ENCODE results near the gene KCTD21.
"Not testable (repeated sequence)": the region's sequence is repeated elsewhere in the genome, so short reads cannot be mapped to it uniquely, and the experiment has no call there.

KCTD21 gene

GRCh38 chr11:78190871-78191538, 2.6 kb upstream of the KCTD21 start:
- H3K36me3 ChIP-seq (ENCODE audit: insufficient read depth, low read length) = no peaks in the 10 kb centered on the region
- H2AFZ ChIP-seq (ENCODE audit: low read depth, low read length) = no peak overlapping the region
- peaks cover 32% of the 10 kb centered on the region for H3K4me1 ChIP-seq (ENCODE audit: insufficient read depth, low read length)
- H3K9me3 ChIP-seq (ENCODE audit: low read length) = no peaks in the 10 kb centered on the region
- H3K4me3 ChIP-seq (ENCODE audit: low read length) = no peak overlapping the region
- H3K27me3 ChIP-seq (ENCODE audit: insufficient read depth, low read length) = no peaks in the 10 kb centered on the region

GRCh38 chr11:78190374-78190773, 1.9 kb upstream of the KCTD21 start:
- no peaks in the 10 kb centered on the region for H3K36me3 ChIP-seq (ENCODE audit: insufficient read depth, low read length)
- H3K27me3 ChIP-seq (ENCODE audit: insufficient read depth, low read length) = no peaks in the 10 kb centered on the region
- H3K4me1 ChIP-seq (ENCODE audit: insufficient read depth, low read length) = peaks cover 32% of the 10 kb centered on the region
- no peak overlapping the region for H3K4me3 ChIP-seq (ENCODE audit: low read length)
- no peak overlapping the region for H2AFZ ChIP-seq (ENCODE audit: low read depth, low read length)
- no peaks in the 10 kb centered on the region for H3K9me3 ChIP-seq (ENCODE audit: low read length)

- Histone ChIP-seq H3K4me3 (ENCODE audit: low read length) (peak overlapping the region; percentile 88), H2AFZ (ENCODE audit: low read depth, low read length) (no peak overlapping the region), H3K9me3 (ENCODE audit: low read length) (no peaks in the 10 kb centered on the region), H3K27me3 (ENCODE audit: insufficient read depth, low read length) (no peaks in the 10 kb centered on the region), H3K4me1 (ENCODE audit: insufficient read depth, low read length) (peaks cover 30% of the 10 kb centered on the region), H3K36me3 (ENCODE audit: insufficient read depth, low read length) (no peaks in the 10 kb centered on the region)
Observed at GRCh38 chr11:78189851-78190250, 1.4 kb upstream of the KCTD21 start.

DNA sequence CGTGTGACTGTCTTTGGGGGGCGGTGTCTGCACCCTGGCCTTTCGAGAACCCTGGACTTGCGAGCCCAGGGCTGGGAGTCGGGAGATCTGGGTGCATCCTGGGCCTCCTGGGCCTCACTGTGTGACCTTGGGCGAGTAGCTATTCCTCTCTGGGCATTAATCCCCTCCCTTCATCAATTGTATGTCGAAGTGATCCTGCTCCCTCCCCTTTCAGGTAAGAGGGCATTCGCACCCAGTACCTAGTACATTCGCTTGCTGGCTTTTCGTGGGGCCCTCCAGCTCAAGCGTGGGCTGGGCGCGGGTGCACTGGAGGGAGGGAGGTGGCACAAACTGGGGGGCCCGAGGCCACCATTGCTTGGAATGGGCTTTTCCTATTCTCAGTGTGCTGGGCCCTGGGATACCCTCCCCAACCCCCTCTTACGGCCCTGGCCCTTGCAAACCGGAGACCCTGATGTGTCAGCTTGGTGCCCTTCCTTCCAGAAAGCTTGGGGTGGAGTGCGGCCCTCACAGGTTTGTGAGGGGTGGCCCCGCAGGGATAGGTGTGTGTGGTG, 823 bp upstream of the KCTD21 start:
- H3K36me3 ChIP-seq (ENCODE audit: insufficient read depth, low read length) = no peaks in the 10 kb centered on the region
- no peaks in the 10 kb centered on the region for H3K27me3 ChIP-seq (ENCODE audit: insufficient read depth, low read length)
- H3K9me3 ChIP-seq (ENCODE audit: low read length) = no peaks in the 10 kb centered on the region
- H3K4me3 ChIP-seq (ENCODE audit: low read length) = peak overlapping the region; percentile 88
- H3K4me1 ChIP-seq (ENCODE audit: insufficient read depth, low read length) = peaks cover 30% of the 10 kb centered on the region
- peak overlapping the region; percentile 82 for H2AFZ ChIP-seq (ENCODE audit: low read depth, low read length)

DNA sequence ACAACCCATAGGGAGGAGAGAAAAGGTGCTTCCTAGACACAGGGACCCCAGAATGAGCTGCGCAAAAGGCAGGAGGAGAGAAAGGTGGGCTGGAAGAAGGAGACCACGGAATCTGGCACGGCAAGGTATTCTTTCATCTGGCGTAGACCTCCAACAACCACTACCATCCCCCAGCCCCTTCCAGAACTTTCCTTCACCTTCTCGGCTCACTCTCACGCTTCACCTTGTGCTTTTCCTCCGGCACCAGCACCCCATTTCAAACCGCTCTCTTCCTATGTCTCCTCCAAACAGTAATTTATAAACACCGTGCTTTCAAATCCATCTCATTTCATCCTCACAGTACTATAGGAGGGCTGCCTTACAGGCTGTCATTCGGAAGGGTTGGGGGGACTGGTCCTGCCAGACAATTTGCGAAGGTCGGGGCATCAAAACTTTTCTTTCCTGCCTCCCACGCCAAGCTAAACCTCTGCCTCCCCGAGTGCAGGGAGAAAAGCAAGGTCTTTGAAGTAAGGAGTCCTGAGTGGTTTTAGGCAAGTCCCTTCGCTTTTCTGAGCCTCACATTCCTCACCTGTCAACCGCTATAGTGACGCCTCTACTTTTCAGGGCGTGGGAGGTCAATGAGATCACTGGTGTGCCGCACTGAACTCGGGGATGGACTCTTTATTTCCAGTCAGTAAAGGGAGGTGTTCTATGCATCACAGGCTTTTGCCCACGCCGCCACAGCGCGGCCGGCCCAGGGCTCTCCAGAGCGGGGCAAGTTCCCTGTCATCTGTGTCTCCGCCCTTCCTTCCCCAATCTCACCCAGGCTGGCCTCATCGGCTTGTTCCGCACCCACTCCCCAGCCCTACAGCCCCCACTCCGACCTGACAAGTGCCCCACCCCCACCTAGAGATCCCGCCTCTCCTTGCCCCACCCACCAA, 800 bp downstream of the KCTD21 start:
- H3K4me3 ChIP-seq (ENCODE audit: low read length) = peak overlapping the region; percentile 88
- H2AFZ ChIP-seq (ENCODE audit: low read depth, low read length) = peak overlapping the region; percentile 82
- no peaks in the 10 kb centered on the region for H3K27me3 ChIP-seq (ENCODE audit: insufficient read depth, low read length)
- no peaks in the 10 kb centered on the region for H3K9me3 ChIP-seq (ENCODE audit: low read length)
- peaks cover 30% of the 10 kb centered on the region for H3K4me1 ChIP-seq (ENCODE audit: insufficient read depth, low read length)
- no peaks in the 10 kb centered on the region for H3K36me3 ChIP-seq (ENCODE audit: insufficient read depth, low read length)

- Histone ChIP-seq H3K4me3 (ENCODE audit: low read length) (no peak overlapping the region), H2AFZ (ENCODE audit: low read depth, low read length) (no peak overlapping the region), H3K36me3 (ENCODE audit: insufficient read depth, low read length) (no peaks in the 10 kb centered on the region), H3K27me3 (ENCODE audit: insufficient read depth, low read length) (no peaks in the 10 kb centered on the region), H3K9me3 (ENCODE audit: low read length) (no peaks in the 10 kb centered on the region), H3K4me1 (ENCODE audit: insufficient read depth, low read length) (no peaks in the 10 kb centered on the region)
Observed at GRCh38 chr11:78181185-78181584, 7.2 kb downstream of the KCTD21 start.

DNA sequence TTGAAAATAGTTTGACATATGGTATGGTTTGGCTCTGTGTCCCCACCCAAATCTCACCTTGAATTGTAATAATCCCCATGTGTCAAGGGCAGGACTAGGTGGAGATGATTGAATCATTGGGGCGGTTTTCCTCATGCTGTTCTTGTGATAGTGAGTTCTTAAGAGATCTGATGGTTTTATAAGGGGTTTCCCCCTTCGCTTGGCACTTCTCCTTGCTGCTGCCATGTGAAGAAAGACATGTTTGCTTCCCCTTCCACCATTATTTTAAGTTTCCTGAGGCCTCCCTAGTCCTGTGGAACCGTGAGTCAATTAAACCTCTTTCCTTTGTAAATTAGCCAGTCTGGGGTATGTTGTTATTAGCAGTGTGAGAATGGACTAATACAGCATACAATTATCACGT, 7.7 kb downstream of the KCTD21 start:
- Histone ChIP-seq H3K4me3 (ENCODE audit: low read length) (no peak overlapping the region), H3K4me1 (ENCODE audit: insufficient read depth, low read length) (no peaks in the 10 kb centered on the region), H3K27me3 (ENCODE audit: insufficient read depth, low read length) (no peaks in the 10 kb centered on the region), H3K36me3 (ENCODE audit: insufficient read depth, low read length) (no peaks in the 10 kb centered on the region), H2AFZ (ENCODE audit: low read depth, low read length) (no peak overlapping the region), H3K9me3 (ENCODE audit: low read length) (no peaks in the 10 kb centered on the region)

DNA sequence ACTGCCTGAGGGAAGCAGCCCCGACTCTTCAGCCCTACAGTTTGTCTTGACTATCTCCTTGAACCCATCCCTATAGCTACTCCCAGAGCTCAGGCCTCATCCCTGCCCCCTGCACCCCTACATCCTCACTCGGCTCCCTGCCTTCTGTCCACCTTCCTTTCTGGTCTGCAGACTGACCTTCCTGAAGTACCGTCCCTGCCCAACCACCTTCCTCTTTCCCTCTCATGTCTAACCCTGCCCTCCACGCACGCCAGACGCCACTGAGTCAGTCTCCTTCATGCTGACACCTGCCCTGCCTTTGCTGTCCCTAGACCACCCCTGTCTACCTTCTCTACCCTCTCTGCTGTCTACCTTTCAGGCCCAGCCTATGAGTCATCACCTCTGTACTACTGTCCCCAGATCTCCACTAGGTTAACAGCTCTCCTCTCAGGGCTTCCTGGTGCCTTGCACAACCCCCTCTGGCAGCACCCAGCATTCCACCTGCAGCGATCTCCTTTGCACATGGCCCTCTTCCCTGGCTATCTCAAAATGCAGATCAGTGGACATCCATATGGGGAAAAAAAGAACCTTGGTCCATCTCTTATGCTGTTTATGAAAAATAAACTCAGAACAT, 8.9 kb downstream of the KCTD21 start:
- Histone ChIP-seq H3K4me1 (ENCODE audit: insufficient read depth, low read length) (no peaks in the 10 kb centered on the region), H3K27me3 (ENCODE audit: insufficient read depth, low read length) (no peaks in the 10 kb centered on the region), H3K9me3 (ENCODE audit: low read length) (no peaks in the 10 kb centered on the region), H3K36me3 (ENCODE audit: insufficient read depth, low read length) (no peaks in the 10 kb centered on the region), H3K4me3 (ENCODE audit: low read length) (no peak overlapping the region), H2AFZ (ENCODE audit: low read depth, low read length) (no peak overlapping the region)

DNA sequence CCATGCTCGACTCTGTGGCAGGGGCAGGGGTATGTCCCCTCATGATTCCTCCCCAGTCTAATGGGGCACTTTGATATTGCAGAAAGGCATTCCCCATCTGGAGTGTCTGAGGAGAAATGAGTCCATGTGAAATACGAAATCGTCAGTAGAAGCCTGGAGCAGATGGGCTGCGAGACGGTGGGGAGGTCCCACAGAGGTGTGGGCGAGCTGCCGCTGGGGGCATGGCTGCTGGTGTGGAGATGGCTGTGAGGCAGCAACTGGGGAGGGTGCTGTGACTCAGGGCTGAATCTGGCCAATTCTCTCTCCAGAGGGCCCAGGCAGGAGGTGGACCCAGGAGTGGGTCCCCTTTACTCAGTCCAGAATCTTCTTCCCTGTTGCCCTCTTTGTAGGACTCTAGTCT, 11.2 kb downstream of the KCTD21 start:
- Histone ChIP-seq H3K9me3 (ENCODE audit: low read length) (peaks cover 4% of the 10 kb centered on the region), H3K4me1 (ENCODE audit: insufficient read depth, low read length) (no peaks in the 10 kb centered on the region)

GRCh38 chr11:78176605-78177141, 11.8 kb downstream of the KCTD21 start:
- no peaks in the 10 kb centered on the region for H3K27me3 ChIP-seq (ENCODE audit: insufficient read depth, low read length)
- H3K36me3 ChIP-seq (ENCODE audit: insufficient read depth, low read length) = peaks cover 14% of the 10 kb centered on the region
- H2AFZ ChIP-seq (ENCODE audit: low read depth, low read length) = no peak overlapping the region
- no peak overlapping the region for H3K4me3 ChIP-seq (ENCODE audit: low read length)
- H3K9me3 ChIP-seq (ENCODE audit: low read length) = peaks cover 4% of the 10 kb centered on the region
- H3K4me1 ChIP-seq (ENCODE audit: insufficient read depth, low read length) = no peaks in the 10 kb centered on the region

More for the DNA sequence above, 11.2 kb downstream of the KCTD21 start:
- Histone ChIP-seq H3K27me3 (ENCODE audit: insufficient read depth, low read length) (no peaks in the 10 kb centered on the region), H3K4me3 (ENCODE audit: low read length) (no peak overlapping the region), H3K36me3 (ENCODE audit: insufficient read depth, low read length) (peaks cover 10% of the 10 kb centered on the region), H2AFZ (ENCODE audit: low read depth, low read length) (no peak overlapping the region)

GRCh38 chr11:78175862-78176261, 12.6 kb downstream of the KCTD21 start:
- peaks cover 14% of the 10 kb centered on the region for H3K36me3 ChIP-seq (ENCODE audit: insufficient read depth, low read length)
- H3K4me1 ChIP-seq (ENCODE audit: insufficient read depth, low read length); H3K4me3 ChIP-seq (ENCODE audit: low read length); H3K9me3 ChIP-seq (ENCODE audit: low read length); H2AFZ ChIP-seq (ENCODE audit: low read depth, low read length); H3K27me3 ChIP-seq (ENCODE audit: insufficient read depth, low read length): not testable (repeated sequence)

DNA sequence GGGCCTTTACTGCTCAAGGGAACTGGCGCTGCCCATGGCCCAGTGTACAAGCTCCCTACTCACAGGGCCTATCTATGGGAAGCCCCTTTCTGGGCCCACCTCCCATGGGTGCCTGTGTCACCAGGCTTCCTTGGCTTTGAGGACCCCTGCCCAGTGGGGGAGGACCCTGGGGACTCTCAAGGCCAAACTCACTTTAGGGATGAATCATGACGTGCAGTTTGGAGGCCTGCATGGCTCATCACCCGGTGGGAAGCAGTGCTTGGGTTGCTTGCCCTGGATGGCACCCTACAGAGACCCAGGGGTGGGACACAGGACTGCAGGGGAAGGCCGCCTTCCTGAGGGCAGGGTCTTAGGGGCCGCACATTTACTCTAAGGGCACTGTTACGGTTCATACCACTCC, 16.5 kb downstream of the KCTD21 start:
- Histone ChIP-seq H3K27me3 (ENCODE audit: insufficient read depth, low read length) (no peaks in the 10 kb centered on the region), H3K4me3 (ENCODE audit: low read length) (no peak overlapping the region), H2AFZ (ENCODE audit: low read depth, low read length) (no peak overlapping the region), H3K4me1 (ENCODE audit: insufficient read depth, low read length) (peaks cover 2% of the 10 kb centered on the region), H3K36me3 (ENCODE audit: insufficient read depth, low read length) (peaks cover 14% of the 10 kb centered on the region), H3K9me3 (ENCODE audit: low read length) (peaks cover 4% of the 10 kb centered on the region)

All from neuron (in vitro differentiated cells).